Measurements from ENCODE around the gene MYO1D.
"Not testable (repeated sequence)": the region's sequence is repeated elsewhere in the genome, so short reads cannot be mapped to it uniquely, and the experiment has no call there.

The MYO1D gene

DNA sequence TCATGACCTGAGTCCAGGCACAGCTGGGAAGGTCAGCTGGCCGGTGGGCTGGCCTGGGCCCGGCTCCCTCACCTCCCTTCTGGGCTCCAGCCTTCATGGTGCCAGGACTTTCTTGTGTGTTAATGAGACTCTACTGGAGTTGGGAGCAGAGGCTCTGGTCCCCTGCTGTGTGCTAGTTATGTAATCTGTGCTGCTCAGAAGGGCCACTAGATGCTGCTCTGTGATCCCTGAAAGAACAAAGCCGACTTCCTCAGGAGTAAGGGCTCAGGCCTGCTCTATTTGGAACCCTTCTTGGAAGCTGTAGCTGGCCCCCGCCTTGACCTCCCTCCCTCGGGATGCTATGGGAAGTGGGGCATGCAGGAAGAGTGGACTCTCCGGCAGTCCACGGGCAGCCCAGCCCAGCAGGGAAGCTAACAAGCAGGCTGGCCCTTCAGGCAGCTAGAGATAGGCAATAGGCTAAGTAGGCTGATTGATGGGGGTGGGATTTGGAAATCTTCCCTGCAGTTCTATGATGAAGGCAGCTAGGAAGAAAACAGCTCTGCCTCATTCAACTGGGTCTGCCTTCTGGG, 393.4 kb downstream of the MYO1D start:
- DNase-seq = peak; percentile 90

DNA sequence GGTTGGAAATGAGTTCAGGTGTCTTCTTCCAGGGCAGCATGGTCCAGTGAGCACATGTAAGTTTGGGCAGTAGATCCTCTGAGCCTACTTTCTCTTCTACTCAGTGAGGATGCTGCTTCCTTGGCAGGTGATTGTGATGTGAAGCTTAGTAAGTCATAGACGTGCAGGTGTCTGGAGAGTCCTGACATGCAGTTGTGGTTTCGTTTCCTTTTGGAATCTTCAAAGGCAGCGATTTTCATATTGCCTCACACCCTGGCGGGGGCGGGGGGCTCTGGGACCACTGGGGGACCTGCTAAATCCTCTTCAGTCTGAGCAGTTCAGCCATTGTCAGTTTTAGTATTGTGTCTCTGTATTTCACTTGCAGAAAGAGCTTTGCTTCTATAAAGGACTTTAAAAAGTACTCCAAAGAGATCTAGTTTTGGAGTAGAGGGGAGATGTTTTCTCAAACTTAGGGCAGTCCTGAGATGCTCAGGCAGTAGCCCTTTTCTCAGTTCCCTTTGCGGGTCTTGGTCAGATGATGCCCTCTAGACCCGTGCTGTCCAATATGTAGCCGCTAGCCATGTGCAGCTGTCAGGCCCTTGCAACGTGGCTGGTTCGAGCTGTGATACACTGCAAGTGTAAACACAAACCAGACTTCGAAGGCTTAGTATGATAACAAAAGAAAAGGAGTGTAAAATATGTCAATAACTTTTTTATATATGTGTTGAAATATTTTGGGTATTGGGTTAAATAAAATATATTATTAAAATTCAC, 394.2 kb downstream of the MYO1D start:
- DNase-seq = no peak

DNA sequence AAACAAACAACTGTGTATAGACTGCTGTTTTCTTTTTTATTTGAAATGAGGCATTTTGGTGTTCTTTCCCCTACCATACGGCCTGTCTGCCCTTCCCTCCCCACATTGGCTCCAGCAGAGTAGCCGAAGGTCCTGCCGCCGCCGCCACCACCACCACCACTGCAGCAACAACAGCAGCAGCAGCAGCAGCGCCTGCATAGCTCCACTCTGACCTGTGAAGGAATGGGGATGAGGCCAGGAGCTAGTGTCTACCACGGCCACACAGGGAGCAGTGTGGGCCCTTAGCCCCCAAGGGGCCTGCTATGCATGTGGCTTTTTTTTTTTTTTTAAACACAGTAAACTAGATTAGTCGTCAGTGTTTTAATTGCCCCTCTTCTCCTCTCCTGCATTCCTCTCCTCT, 395.7 kb downstream of the MYO1D start:
- DNase-seq = no peak

- DNase-seq = no peak
These were observed 397.8 kb downstream of the MYO1D start for GRCh38 chr17:32479074-32479617.

GRCh38 chr17:32477220-32477619, 399.7 kb downstream of the MYO1D start:
- no peak for DNase-seq

- DNase-seq = no peak
These were observed 401.7 kb downstream of the MYO1D start for GRCh38 chr17:32475258-32475657.

DNA sequence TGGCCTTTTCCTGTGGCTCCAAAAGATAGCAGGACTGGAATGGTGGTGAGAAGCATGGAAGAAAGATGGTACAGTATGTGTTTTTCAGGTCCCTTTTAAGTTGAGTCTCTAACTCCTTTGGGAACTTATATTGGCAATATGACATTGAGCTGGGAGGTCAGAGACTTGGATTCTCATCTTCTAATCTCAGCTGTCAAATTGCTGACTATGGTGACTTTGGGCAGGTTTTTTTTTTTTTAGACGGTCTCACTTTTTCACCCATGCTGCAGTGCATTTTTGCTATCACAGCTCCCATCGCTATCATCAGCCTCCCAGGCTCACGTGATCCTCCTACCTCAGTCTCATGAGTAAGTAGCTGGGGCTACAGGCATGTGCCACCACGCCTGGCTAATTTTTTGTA, 405.3 kb downstream of the MYO1D start:
- DNase-seq = no peak

DNA sequence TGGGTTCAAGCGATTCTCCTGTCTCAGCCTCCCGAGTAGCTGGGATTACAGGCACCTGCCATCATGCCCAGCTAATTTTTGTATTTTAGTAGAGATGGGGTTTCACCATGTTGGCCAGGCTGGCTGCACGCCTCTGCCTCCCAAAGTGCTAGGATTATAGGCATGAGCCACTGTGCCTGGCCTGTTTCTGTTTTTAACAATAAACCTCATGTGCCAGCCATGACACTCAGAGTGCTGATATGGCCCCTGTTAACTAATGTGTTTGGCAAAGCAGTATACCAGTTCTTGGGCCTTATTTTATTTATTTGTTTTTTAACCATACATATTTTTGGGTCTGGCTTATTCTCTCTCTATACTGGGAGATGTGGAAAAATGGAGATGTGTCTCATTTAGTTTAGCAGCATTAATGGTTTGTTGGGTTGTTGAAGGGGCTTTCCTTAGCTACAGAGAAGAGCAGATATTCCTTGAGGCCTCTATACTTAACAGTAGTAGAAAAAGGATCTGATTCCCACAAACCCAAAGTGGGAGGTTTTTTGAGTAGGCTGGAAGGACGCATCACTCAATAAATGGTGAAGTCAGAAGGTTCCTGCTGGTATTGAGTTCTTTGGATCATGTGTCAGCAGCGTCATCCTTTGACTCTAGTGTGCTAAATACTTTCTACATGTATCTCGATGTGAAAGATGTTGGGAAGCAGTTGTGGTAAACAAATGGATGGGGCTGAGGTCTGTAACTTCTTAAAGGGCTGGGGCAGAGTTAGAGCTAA, 406.3 kb downstream of the MYO1D start:
- no peak for DNase-seq

GRCh38 chr17:32467949-32468348, 409.0 kb downstream of the MYO1D start:
- DNase-seq = no peak

GRCh38 chr17:32464374-32464773, 412.6 kb downstream of the MYO1D start:
- DNase-seq = no peak

DNA sequence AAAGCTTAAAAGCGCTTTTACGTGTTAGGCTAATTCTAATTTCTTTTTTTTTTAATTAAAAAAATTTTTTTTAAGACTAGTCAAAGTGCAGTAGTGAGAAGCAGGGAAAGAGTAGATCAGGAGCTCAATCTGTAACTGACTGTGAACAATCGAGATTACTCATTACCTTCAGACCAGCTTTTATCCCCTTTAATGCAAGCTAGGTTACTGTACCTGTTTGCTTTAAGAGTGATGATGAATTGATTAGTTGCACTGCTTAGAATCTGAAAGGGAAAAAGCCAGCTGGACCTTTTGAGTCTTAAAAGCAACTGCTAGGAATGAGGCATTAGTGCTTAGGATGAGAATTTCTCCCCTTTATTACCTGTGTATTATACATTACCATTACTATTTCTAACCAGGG, 413.6 kb downstream of the MYO1D start:
- no peak for DNase-seq

- peak; percentile 26 for DNase-seq
These were observed 414.9 kb downstream of the MYO1D start for GRCh38 chr17:32461853-32462617.

- no peak for DNase-seq
These were observed 415.4 kb downstream of the MYO1D start for GRCh38 chr17:32461498-32461852.

GRCh38 chr17:32460054-32460453, 416.9 kb downstream of the MYO1D start:
- no peak for DNase-seq

DNA sequence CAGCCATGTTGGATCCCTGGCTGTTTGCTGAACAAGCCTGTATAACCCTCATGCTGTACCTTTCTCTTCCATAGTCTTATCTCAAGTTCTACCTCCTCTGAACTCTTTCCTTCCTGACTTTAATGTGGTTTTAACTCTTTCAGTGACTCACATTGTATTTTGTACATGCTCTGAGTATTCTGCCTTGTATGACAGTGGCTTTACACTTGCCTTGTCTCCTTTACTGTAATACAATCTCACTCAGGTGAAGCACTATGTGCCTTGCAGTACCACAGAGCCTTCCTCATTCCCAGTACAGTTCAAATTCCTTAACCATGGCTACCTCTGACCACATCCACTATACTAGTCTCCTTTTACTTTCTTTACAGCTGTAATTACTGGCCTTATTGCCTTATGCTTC, 418.6 kb downstream of the MYO1D start:
- no peak for DNase-seq

- DNase-seq = no peak
These were observed 423.6 kb downstream of the MYO1D start for GRCh38 chr17:32453370-32453769.

DNA sequence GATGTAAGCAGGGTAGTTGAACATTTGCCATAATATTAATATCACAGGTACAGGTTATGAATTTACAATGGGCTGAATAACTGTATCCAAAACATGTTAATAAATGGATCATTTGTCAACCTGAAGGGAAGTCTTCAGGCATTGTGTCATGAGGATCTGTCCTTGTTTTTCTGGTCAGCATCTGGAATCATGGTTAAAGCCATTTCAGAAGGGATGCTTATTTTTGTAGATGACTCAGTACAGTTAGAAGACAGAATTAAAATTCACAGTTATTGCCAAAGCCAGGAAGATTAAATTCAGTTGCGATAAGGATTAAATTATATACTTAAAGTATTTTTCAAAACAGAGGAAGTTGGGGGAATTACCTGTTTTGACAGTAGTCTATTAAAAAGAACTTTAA, 424.6 kb downstream of the MYO1D start:
- DNase-seq = no peak

GRCh38 chr17:32451879-32452278, 425.0 kb downstream of the MYO1D start:
- no peak for DNase-seq

- DNase-seq = not testable (repeated sequence)
These were observed 426.5 kb downstream of the MYO1D start for GRCh38 chr17:32450379-32450778.

DNA sequence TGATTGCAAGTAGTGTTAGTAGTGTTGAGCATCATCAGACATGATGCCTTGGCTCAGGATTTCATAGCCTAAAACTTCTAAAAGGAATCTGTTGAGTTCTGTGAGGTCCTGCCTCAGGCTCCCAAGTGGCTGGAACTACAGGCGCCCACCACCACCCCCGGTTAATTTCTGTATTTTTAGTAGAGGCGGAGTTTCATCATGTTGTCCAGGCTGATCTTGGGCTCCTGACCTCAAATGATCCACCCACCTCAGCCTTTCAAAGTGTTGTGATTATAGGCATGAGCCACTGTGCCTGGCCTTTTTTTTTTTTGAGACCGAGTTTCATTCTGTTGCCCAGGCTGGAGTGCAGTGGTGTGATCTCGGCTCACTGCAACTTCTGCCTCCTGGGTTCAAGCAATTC, 427.0 kb downstream of the MYO1D start:
- DNase-seq = no peak

- DNase-seq = no peak
These were observed 430.0 kb downstream of the MYO1D start for GRCh38 chr17:32446949-32447348.

DNA sequence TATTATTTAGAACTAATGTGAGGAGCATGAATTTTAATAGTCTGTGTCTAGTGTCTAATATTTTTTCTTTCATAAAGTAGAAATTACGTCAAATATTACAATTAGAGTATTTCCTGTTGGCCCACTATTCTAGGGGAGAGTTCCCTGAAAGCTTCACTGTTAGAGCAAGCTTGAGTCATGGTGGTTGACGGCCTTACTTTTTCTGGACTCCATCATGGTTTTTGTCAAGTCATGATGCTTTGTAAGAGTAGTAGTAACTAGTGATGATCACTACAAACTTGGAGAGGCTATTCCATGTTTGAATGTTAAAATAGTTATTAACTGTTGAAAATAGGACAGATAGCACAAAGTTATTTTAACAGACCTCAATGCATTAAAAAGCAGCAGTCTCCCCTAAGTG, 431.0 kb downstream of the MYO1D start:
- no peak for DNase-seq

- DNase-seq = no peak
These were observed 431.4 kb downstream of the MYO1D start for GRCh38 chr17:32445497-32445896.
